GM10266 (cell line): ENCODE data around the gene GRHPR.
"Not testable (repeated sequence)": the region's sequence is repeated elsewhere in the genome, so short reads cannot be mapped to it uniquely, and the experiment has no call there.

ENCODE experiments used
- DNase-seq: peaks from one replicate; pipeline ENCODE4 v3.0.0; 2012; ENCODE audit errors: extremely low spot score
- CTCF ChIP-seq: IDR thresholded peaks from 2 replicates; pipeline ENCODE4 v1.5.1; 2012; ENCODE audit warnings: mild to moderate bottlenecking, low read depth; ENCODE audit not compliant: control insufficient read depth, insufficient read depth; ENCODE audit errors: missing control alignments

GRHPR gene

GRCh38 chr9:37423508-37423907 is 1.0 kb downstream of the GRHPR start:
- no peak for TF ChIP-seq CTCF
- no peak for DNase-seq

- TF ChIP-seq CTCF = no peak
- no peak for DNase-seq
Measured at GRCh38 chr9:37424204-37424685, 1.7 kb downstream of the GRHPR start.

GRCh38 chr9:37424686-37425297 is 2.3 kb downstream of the GRHPR start:
- DNase-seq = no peak
- TF ChIP-seq CTCF = no peak

GRCh38 chr9:37425298-37425752 is 2.8 kb downstream of the GRHPR start:
- no peak for TF ChIP-seq CTCF
- no peak for DNase-seq

- DNase-seq = not testable (repeated sequence)
Measured at GRCh38 chr9:37426431-37426830, 3.9 kb downstream of the GRHPR start.

GRCh38 chr9:37426846-37427245 is 4.3 kb downstream of the GRHPR start:
- DNase-seq = no peak
- TF ChIP-seq CTCF = no peak

- TF ChIP-seq CTCF = no peak
- DNase-seq = no peak
Measured at GRCh38 chr9:37428345-37428744, 5.8 kb downstream of the GRHPR start.
